ENCODE data around the gene INHBC. TPM values are rescaled to one million over a fixed set of nuclear protein-coding genes. Genes with fewer than 3 reads are reported as not detected.

Gene INHBC
- total RNA-seq, 2 donors from 2014 or later, result not detected

- Histone ChIP-seq H3K4me1 (ENCODE audit: control insufficient read depth in 1 of 2, low read depth in 2 of 2) (no peaks in the 10 kb centered on the region), H3K27me3 (replicated peaks; ENCODE audit: insufficient read depth) (no peaks in the 10 kb centered on the region), H3K27ac (no peak overlapping the region), H3K9me3 (no peaks in the 10 kb centered on the region), H3K36me3 (peaks cover 47% of the 10 kb centered on the region), H3K4me3 (no peak overlapping the region)
- ATAC-seq (ENCODE audit: insufficient number of reproducible peaks, low FRiP score, low read depth) (no peak), DNase-seq (ENCODE audit: low spot score) (no peak)
- no peak for TF ChIP-seq CTCF (IDR thresholded peaks at IDR 0.05)
These were observed 64.0 kb downstream of the INHBC start for GRCh38 chr12:57498571-57498970.

GRCh38 chr12:57500213-57500612 is 65.6 kb downstream of the INHBC start:
- Histone ChIP-seq H3K4me1 (ENCODE audit: control insufficient read depth in 1 of 2, low read depth in 2 of 2) (no peaks in the 10 kb centered on the region), H3K9me3 (no peaks in the 10 kb centered on the region), H3K36me3 (peaks cover 53% of the 10 kb centered on the region), H3K27ac (no peak overlapping the region), H3K4me3 (no peak overlapping the region), H3K27me3 (replicated peaks; ENCODE audit: insufficient read depth) (no peaks in the 10 kb centered on the region)
- DNase-seq (ENCODE audit: low spot score) (no peak), ATAC-seq (ENCODE audit: insufficient number of reproducible peaks, low FRiP score, low read depth) (no peak)
- TF ChIP-seq CTCF (IDR thresholded peaks at IDR 0.05), result no peak

Other genes starting within 250 kb of the INHBC start
- gene NXPH4, start 218.0 kb upstream of the INHBC start, total RNA-seq, result under 1 TPM in 1 of 2 donors, not detected in 1; 0.81 TPM
- 10 to 100 TPM; 57.3 to 60.4 TPM for gene SHMT2, start 205.1 kb upstream of the INHBC start, total RNA-seq
- under 1 TPM; 0.27 to 0.56 TPM for gene STAC3, start 183.6 kb upstream of the INHBC start, total RNA-seq
- 10 to 100 TPM; 26.5 to 62.4 TPM for gene R3HDM2, start 3.7 kb upstream of the INHBC start, total RNA-seq
- not detected for gene INHBE, start 20.5 kb downstream of the INHBC start, total RNA-seq
- gene GLI1, start 25.0 kb downstream of the INHBC start, total RNA-seq, result 10 to 100 TPM in 1 of 2 donors, 1 to 10 TPM in 1; 1.7 to 13.0 TPM
- gene ARHGAP9, start 45.1 kb downstream of the INHBC start, total RNA-seq, result 10 to 100 TPM; 32.0 to 32.5 TPM
- 100 to 1,000 TPM in 1 of 2 donors, 10 to 100 TPM in 1; 58.8 to 104 TPM for gene MARS1, start 53.3 kb downstream of the INHBC start, total RNA-seq
- 10 to 100 TPM; 35.5 to 39.6 TPM for gene DDIT3, start 85.7 kb downstream of the INHBC start, total RNA-seq
- gene MBD6, start 88.0 kb downstream of the INHBC start, total RNA-seq, result 10 to 100 TPM; 39.2 to 54.3 TPM
- gene DCTN2, start 112.4 kb downstream of the INHBC start, total RNA-seq, result 100 to 1,000 TPM; 101 to 153 TPM
- 1 to 10 TPM in 1 of 2 donors, under 1 TPM in 1; 0.81 to 2.7 TPM for gene KIF5A, start 115.3 kb downstream of the INHBC start, total RNA-seq
- gene PIP4K2C, start 156.4 kb downstream of the INHBC start, total RNA-seq, result 10 to 100 TPM; 33.4 to 39.9 TPM
- gene DTX3, start 170.0 kb downstream of the INHBC start, total RNA-seq, result 10 to 100 TPM; 37.9 to 55.1 TPM
- gene ARHGEF25, start 176.7 kb downstream of the INHBC start, total RNA-seq, result 10 to 100 TPM; 73.8 to 77.0 TPM
- gene B4GALNT1, start 198.4 kb downstream of the INHBC start, total RNA-seq, result 10 to 100 TPM in 1 of 2 donors, 1 to 10 TPM in 1; 4.0 to 11.0 TPM